CD4-positive, alpha-beta T cell (primary cell): Measurements from ENCODE around the gene TEX14. TPM values are rescaled to one million over a fixed set of nuclear protein-coding genes. Genes with fewer than 3 reads are reported as not detected.
A peak's percentile ranks its signal among the peaks of the same experiment; 100 is the strongest.

Source experiments
- ATAC-seq: fragments of 200-7000 bp; cut with Tn5 transposase; one replicate; pipeline ENCODE4 v1.10.0; 2022; ENCODE audit warnings: mild to moderate bottlenecking; ENCODE audit not compliant: poor library complexity
- CTCF ChIA-PET: fragments of 350-600 bp; sonication (Branson Sonifier 250); formaldehyde crosslinking; loops from one replicate; lab custom pipeline; 2021; ENCODE audit warnings: antibody characterized with exemption, inconsistent platforms; lab: Charles Lee
- POLR2A ChIA-PET: fragments of 350-600 bp; sonication (Branson Sonifier 250); formaldehyde crosslinking; loops from one replicate; lab custom pipeline; 2021; ENCODE audit warnings: antibody characterized with exemption, inconsistent platforms; lab: Charles Lee
- DNase-seq, 14 experiments: peaks; one replicate each; pipeline ENCODE4 v3.0.0-alpha.2; 2013 to 2020; ENCODE audit warnings: mixed read lengths in 2 of 14
- H3K27ac ChIP-seq, 2 donors: one replicate each; pipeline versions ENCODE4 v1.5.1 to v1.7.0; 2013; ENCODE audit warnings: low read length in 2 of 2, low read depth in 1 of 2, mild to moderate bottlenecking in 1 of 2
- H3K27me3 ChIP-seq, 2 experiments: 1 replicate in 1 of 2; 2 replicates in 1 of 2; pipeline versions ENCODE4 v1.6.1 to v1.7.0; 2013; ENCODE audit warnings: low read length in 2 of 2, control low read depth in 1 of 2, mild to moderate bottlenecking in 1 of 2, moderate library complexity in 1 of 2; ENCODE audit not compliant: insufficient read depth in 2 of 2, control insufficient read depth in 1 of 2
- H3K36me3 ChIP-seq: one replicate; pipeline ENCODE4 v1.6.1; 2013; ENCODE audit warnings: low read length, control low read depth; ENCODE audit not compliant: insufficient read depth
- H3K4me1 ChIP-seq: one replicate; pipeline ENCODE4 v1.6.1; 2013; ENCODE audit warnings: low read length, control low read depth; ENCODE audit not compliant: insufficient read depth
- H3K4me3 ChIP-seq: one replicate; pipeline ENCODE4 v1.5.1; 2013; ENCODE audit warnings: mild to moderate bottlenecking, low read length, moderate library complexity
- H3K9me3 ChIP-seq, 2 experiments: 1 replicate in 1 of 2; 2 replicates in 1 of 2; pipeline versions ENCODE4 v1.6.1 to v1.7.0; 2013; ENCODE audit warnings: low read length in 2 of 2, mild to moderate bottlenecking in 2 of 2, control low read depth in 1 of 2, moderate library complexity in 1 of 2; ENCODE audit not compliant: control insufficient read depth in 1 of 2, insufficient read depth in 1 of 2
- H3K27ac Mint-ChIP-seq: one replicate; pipeline ENCODE4 v1.8.0; 2020; ENCODE audit warnings: mixed read lengths
- H3K27me3 Mint-ChIP-seq: one replicate; pipeline ENCODE4 v1.8.0; 2021; ENCODE audit warnings: mixed read lengths
- H3K36me3 Mint-ChIP-seq: one replicate; pipeline ENCODE4 v1.8.0; 2021; ENCODE audit warnings: low read depth, mixed read lengths
- H3K4me1 Mint-ChIP-seq: one replicate; pipeline ENCODE4 v1.8.0; 2021; ENCODE audit warnings: low read depth, mixed read lengths
- H3K4me3 Mint-ChIP-seq: one replicate; pipeline ENCODE4 v1.8.0; 2020; ENCODE audit warnings: mild to moderate bottlenecking, mixed read lengths
- H3K9me3 Mint-ChIP-seq: one replicate; pipeline ENCODE4 v1.8.0; 2020; ENCODE audit warnings: mixed read lengths
- intact Hi-C, 2 experiments: fragments of 100-400 bp; cut with DNase I in 1 of 2; cut with micrococcal nuclease in 1 of 2; formaldehyde crosslinking; loops; one replicate each; pipeline versions ENCODE4 v1.15.1 to v1.9.0; 2023 to 2025; cut with DNase I, micrococcal nuclease
- total RNA-seq, 174 experiments: library from RNA in 2 of 174; stranded (reverse) in 2 of 174; gene quantifications; one replicate each; pipeline ENCODE4 v1.2.3 and lab custom pipeline; 2021 to 2026
- TF ChIP-seq, protein P1 (sequence below): fragments of 200-600 bp; IDR thresholded peaks from one replicate; pipeline ENCODE4 v1.8.0; 2022; ENCODE audit warnings: antibody characterized with exemption, mild to moderate bottlenecking

TEX14 gene
- total RNA-seq, 2 experiments from 2014 or later = 0.47 to 0.66 TPM

DNA sequence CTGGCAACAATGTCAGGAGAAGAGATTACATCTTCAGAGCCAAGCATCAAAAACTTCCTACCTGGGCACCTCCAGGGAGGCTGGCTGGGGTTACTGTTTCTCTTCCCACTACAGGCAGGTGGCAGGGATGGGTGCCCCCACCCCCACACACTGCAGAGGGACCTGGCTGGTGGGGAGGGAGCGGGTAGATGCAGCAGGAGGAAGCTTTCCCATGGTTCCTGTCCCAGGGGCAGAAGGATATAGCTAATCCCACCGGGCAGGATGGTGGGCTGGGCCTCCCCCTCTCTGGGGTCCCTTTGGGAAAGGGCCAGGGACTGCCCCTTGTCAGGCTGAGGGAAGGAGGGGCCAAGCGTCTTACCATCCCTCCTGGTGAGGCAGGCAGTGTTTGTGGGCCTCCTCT, 160.7 kb downstream of the TEX14 start:
- ChIA-PET CTCF (no interaction called here), POLR2A (interaction anchor here (2.6 kb wide), 1 partner anchor 13 kb away, joined by 12 read pairs; no protein-coding TSS in a partner anchor)
- intact Hi-C loops = loop anchor here in 1 of 2 experiments (5.0 kb wide), 1 partner anchor 161 kb away; the partner anchor contains the start of genes RAD51C and TEX14
- Histone ChIP-seq H3K4me3 (peak overlapping the region; percentile 45), H3K4me1 (peaks cover 22% of the 10 kb centered on the region), H3K27me3 (peaks cover 6 to 14% of the 10 kb centered on the region in 2 experiments), H3K9me3 (peaks cover 0 to 7% of the 10 kb centered on the region in 2 experiments), H3K36me3 (no peaks in the 10 kb centered on the region), H3K27ac (no peak overlapping the region)
- Mint-ChIP-seq H3K9me3 (no peaks in the 10 kb centered on the region), H3K27ac (no peak overlapping the region), H3K4me3 (peak overlapping the region; percentile 66), H3K36me3 (no peaks in the 10 kb centered on the region), H3K27me3 (peaks cover 43% of the 10 kb centered on the region), H3K4me1 (no peaks in the 10 kb centered on the region)
- TF ChIP-seq, protein P1, sequence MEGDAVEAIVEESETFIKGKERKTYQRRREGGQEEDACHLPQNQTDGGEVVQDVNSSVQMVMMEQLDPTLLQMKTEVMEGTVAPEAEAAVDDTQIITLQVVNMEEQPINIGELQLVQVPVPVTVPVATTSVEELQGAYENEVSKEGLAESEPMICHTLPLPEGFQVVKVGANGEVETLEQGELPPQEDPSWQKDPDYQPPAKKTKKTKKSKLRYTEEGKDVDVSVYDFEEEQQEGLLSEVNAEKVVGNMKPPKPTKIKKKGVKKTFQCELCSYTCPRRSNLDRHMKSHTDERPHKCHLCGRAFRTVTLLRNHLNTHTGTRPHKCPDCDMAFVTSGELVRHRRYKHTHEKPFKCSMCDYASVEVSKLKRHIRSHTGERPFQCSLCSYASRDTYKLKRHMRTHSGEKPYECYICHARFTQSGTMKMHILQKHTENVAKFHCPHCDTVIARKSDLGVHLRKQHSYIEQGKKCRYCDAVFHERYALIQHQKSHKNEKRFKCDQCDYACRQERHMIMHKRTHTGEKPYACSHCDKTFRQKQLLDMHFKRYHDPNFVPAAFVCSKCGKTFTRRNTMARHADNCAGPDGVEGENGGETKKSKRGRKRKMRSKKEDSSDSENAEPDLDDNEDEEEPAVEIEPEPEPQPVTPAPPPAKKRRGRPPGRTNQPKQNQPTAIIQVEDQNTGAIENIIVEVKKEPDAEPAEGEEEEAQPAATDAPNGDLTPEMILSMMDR = no peak
- no peak for ATAC-seq
- no peak for DNase-seq

DNA sequence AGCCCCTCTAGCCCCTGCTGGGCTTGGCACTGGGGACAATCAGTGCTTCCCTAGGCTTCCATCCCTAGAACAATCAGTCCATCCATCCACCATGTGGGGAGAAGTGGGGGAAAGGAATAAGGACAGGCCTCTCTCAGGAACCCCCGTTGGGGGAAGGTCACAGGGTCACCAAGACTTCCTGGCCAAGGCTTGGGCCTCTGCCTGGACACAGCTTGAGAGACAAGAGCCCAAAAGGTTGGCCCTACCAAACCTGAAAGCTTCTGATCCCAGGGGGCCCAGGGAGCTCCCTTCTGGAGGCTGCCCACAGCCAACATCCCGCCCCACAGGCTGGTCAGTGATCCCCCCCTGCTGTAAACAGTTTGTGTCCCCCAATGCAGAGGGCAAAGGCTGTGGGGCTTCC, 161.2 kb downstream of the TEX14 start:
- DNase-seq (no peak), ATAC-seq (no peak)
- H3K4me3 ChIP-seq = no peak overlapping the region
- Mint-ChIP-seq H3K9me3 (no peaks in the 10 kb centered on the region), H3K4me3 (peak overlapping the region; percentile 66), H3K36me3 (no peaks in the 10 kb centered on the region), H3K4me1 (no peaks in the 10 kb centered on the region), H3K27ac (no peak overlapping the region), H3K27me3 (peaks cover 38% of the 10 kb centered on the region)
- ChIA-PET POLR2A (no interaction called here), CTCF (no interaction called here)
- no peaks in the 10 kb centered on the region for H3K36me3 ChIP-seq
- peaks cover 22% of the 10 kb centered on the region for H3K4me1 ChIP-seq
- peaks cover 0 to 7% of the 10 kb centered on the region in 2 experiments for H3K9me3 ChIP-seq
- no peak overlapping the region for H3K27ac ChIP-seq
- H3K27me3 ChIP-seq = peaks cover 6 to 14% of the 10 kb centered on the region in 2 experiments
- intact Hi-C loops = loop anchor here in 1 of 2 experiments (5.0 kb wide), 1 partner anchor 162 kb away; the partner anchor contains the start of genes RAD51C and TEX14
- TF ChIP-seq, protein P1 = no peak

DNA sequence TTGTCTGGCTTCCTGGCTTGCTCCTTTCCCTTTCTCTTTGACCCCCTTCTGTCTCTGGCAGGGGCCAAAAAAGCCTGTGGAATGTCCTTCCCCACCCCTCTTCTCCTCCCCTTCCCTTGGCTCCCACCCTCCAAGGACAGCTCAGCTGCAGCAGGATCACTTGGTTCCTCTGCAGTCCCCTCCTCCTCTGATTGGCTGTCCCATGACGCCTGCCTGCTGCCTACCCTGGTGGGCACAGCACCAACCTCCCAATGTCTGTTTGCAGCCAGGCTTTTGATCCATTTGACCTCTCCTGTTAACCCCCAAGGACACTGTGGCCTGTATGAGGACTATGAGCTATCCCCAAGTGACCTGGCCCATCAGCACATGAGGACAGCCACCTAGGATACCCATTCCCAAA, 162.6 kb downstream of the TEX14 start:
- intact Hi-C loops = no loop called here
- no peak overlapping the region for H3K27ac Mint-ChIP-seq
- H3K36me3 Mint-ChIP-seq = no peaks in the 10 kb centered on the region
- H3K9me3 Mint-ChIP-seq = no peaks in the 10 kb centered on the region
- H3K4me1 ChIP-seq = peaks cover 22% of the 10 kb centered on the region
- H3K27me3 ChIP-seq = peaks cover 4 to 6% of the 10 kb centered on the region in 2 experiments
- TF ChIP-seq, protein P1 = no peak
- ATAC-seq = no peak
- peaks cover 0 to 7% of the 10 kb centered on the region in 2 experiments for H3K9me3 ChIP-seq
- ChIA-PET CTCF (no interaction called here), POLR2A (no interaction called here)
- H3K4me1 Mint-ChIP-seq = no peaks in the 10 kb centered on the region
- DNase-seq = no peak
- H3K36me3 ChIP-seq = no peaks in the 10 kb centered on the region
- H3K4me3 ChIP-seq = no peak overlapping the region
- peaks cover 28% of the 10 kb centered on the region for H3K27me3 Mint-ChIP-seq
- H3K4me3 Mint-ChIP-seq = no peak overlapping the region
- no peak overlapping the region for H3K27ac ChIP-seq
